Liver (tissue), 3 donors: ENCODE data around the gene HS1BP3.

ENCODE experiments used
- ATF3 ChIP-seq: IDR thresholded peaks from 2 replicates; pipeline ENCODE4 v1.6.1; 2016; ENCODE audit warnings: antibody characterized with exemption
- CTCF ChIP-seq: fragments of 150-350 bp; IDR thresholded peaks from 2 replicates; pipeline ENCODE4 v1.5.1; 2017; ENCODE audit warnings: improper control_type of control experiment, low read depth, low read length; ENCODE audit not compliant: missing input control
- GABPA ChIP-seq, 2 donors: IDR thresholded peaks in 1 of 2; conservative IDR thresholded peaks in 1 of 2; 2 replicates each; pipeline ENCODE4 v1.6.1; 2016; ENCODE audit warnings: antibody characterized with exemption in 2 of 2, mild to moderate bottlenecking in 1 of 2, moderate library complexity in 1 of 2
- HNF4G ChIP-seq: IDR thresholded peaks from 2 replicates; pipeline ENCODE4 v1.6.1; 2016; ENCODE audit warnings: antibody characterized with exemption
- MAX ChIP-seq: IDR thresholded peaks from 2 replicates; pipeline ENCODE4 v1.6.1; 2016; ENCODE audit warnings: antibody characterized with exemption
- RAD21 ChIP-seq, 2 donors: IDR thresholded peaks; 2 replicates each; pipeline ENCODE4 v1.6.1; 2016; ENCODE audit warnings: antibody characterized with exemption in 2 of 2, mild to moderate bottlenecking in 2 of 2
- REST ChIP-seq: IDR thresholded peaks from 2 replicates; pipeline ENCODE4 v1.6.1; 2016; ENCODE audit warnings: antibody characterized with exemption, mild to moderate bottlenecking
- SP1 ChIP-seq: IDR thresholded peaks from 2 replicates; pipeline ENCODE4 v1.6.1; 2018; ENCODE audit warnings: antibody characterized with exemption, mild to moderate bottlenecking
- TAF1 ChIP-seq: conservative IDR thresholded peaks from 2 replicates; pipeline ENCODE4 v1.6.1; 2016; ENCODE audit warnings: antibody characterized with exemption, mild to moderate bottlenecking
- YY1 ChIP-seq: IDR thresholded peaks from 2 replicates; pipeline ENCODE4 v1.6.1; 2016; ENCODE audit warnings: antibody characterized with exemption, mild to moderate bottlenecking
- ZBTB33 ChIP-seq: IDR thresholded peaks from 2 replicates; pipeline ENCODE4 v1.6.1; 2016; ENCODE audit warnings: antibody characterized with exemption
- donor health status: healthy.
- donor health status: healthy.

- no peak for TF ChIP-seq TAF1
- no peak for TF ChIP-seq CTCF
- TF ChIP-seq ATF3: no peak
- no peak for TF ChIP-seq RAD21 (IDR thresholded peaks at IDR 0.05)
- no peak for TF ChIP-seq SP1
- no peak for TF ChIP-seq GABPA (IDR thresholded peaks at IDR 0.05 in 1 of 2, conservative IDR thresholded peaks at IDR 0.05 in 1 of 2)
- no peak for TF ChIP-seq HNF4G
- no peak for TF ChIP-seq YY1
- no peak for TF ChIP-seq ZBTB33
- no peak for TF ChIP-seq REST
- no peak for TF ChIP-seq MAX
Measured at GRCh38 chr2:20623241-20623640, 27.7 kb downstream of the HS1BP3 start.
